GM19035 (cell line): ENCODE results near the gene LBH.
"Not testable (repeated sequence)": the region's sequence is repeated elsewhere in the genome, so short reads cannot be mapped to it uniquely, and the experiment has no call there.

Source experiments
- ATAC-seq: cut with Tn5 transposase; IDR thresholded peaks from one replicate; pipeline ENCODE4 v1.9.1; 2021; ENCODE audit not compliant: unreplicated experiment

The LBH gene

GRCh38 chr2:30255466-30256408 lies 24.4 kb downstream of the LBH start:
- ATAC-seq = no peak

GRCh38 chr2:30257266-30258214 lies 26.2 kb downstream of the LBH start:
- ATAC-seq = no peak

GRCh38 chr2:30259071-30259470 lies 27.7 kb downstream of the LBH start:
- ATAC-seq = no peak

- ATAC-seq = no peak
Observed at GRCh38 chr2:30259827-30260679, 28.7 kb downstream of the LBH start.

GRCh38 chr2:30260941-30261340 lies 29.6 kb downstream of the LBH start:
- ATAC-seq = no peak

- no peak for ATAC-seq
Observed at GRCh38 chr2:30261695-30262211, 30.4 kb downstream of the LBH start.

GRCh38 chr2:30262716-30263309 lies 31.5 kb downstream of the LBH start:
- ATAC-seq = no peak

GRCh38 chr2:30264274-30264673 lies 32.9 kb downstream of the LBH start:
- no peak for ATAC-seq

- no peak for ATAC-seq
Observed at GRCh38 chr2:30265052-30266015, 34.0 kb downstream of the LBH start.

- ATAC-seq = no peak
Observed at GRCh38 chr2:30266051-30266621, 34.8 kb downstream of the LBH start.

- no peak for ATAC-seq
Observed at GRCh38 chr2:30266705-30267104, 35.4 kb downstream of the LBH start.

- no peak for ATAC-seq
Observed at GRCh38 chr2:30267161-30267975, 36.0 kb downstream of the LBH start.

- ATAC-seq = no peak
Observed at GRCh38 chr2:30268296-30268871, 37.0 kb downstream of the LBH start.

GRCh38 chr2:30269114-30269770 lies 37.9 kb downstream of the LBH start:
- not testable (repeated sequence) for ATAC-seq

- no peak for ATAC-seq
Observed at GRCh38 chr2:30269771-30270145, 38.4 kb downstream of the LBH start.

GRCh38 chr2:30270166-30270565 lies 38.8 kb downstream of the LBH start:
- ATAC-seq = no peak

- ATAC-seq = no peak
Observed at GRCh38 chr2:30271301-30271700, 40.0 kb downstream of the LBH start.
